Activated CD4-positive, alpha-beta memory T cell treated with anti-CD3 and anti-CD28 coated beads, Interleukin-2, amount 10 ng/mL, durations not matched to agents 7 days and 5 days (primary cell): ENCODE results near the gene CCDC110. TPM values are rescaled to one million over a fixed set of nuclear protein-coding genes. Genes with fewer than 3 reads are reported as not detected.
"Not testable (repeated sequence)": the region's sequence is repeated elsewhere in the genome, so short reads cannot be mapped to it uniquely, and the experiment has no call there.

ENCODE experiments used
- CTCF ChIA-PET: fragments of 350-600 bp; sonication (Branson Sonifier 250); formaldehyde crosslinking; loops from one replicate; lab custom pipeline; 2021; ENCODE audit warnings: antibody characterized with exemption, inconsistent platforms; lab: Charles Lee
- POLR2A ChIA-PET: fragments of 350-600 bp; sonication (Branson Sonifier 250); formaldehyde crosslinking; loops from one replicate; lab custom pipeline; 2021; ENCODE audit warnings: antibody characterized with exemption; lab: Charles Lee
- DNase-seq: peaks from one replicate; pipeline ENCODE4 v3.0.0-alpha.2; 2020
- H3K27ac Mint-ChIP-seq: one replicate; pipeline ENCODE4 v1.8.0; 2021; ENCODE audit warnings: mild to moderate bottlenecking, mixed read lengths
- H3K27me3 Mint-ChIP-seq: one replicate; pipeline ENCODE4 v1.8.0; 2021; ENCODE audit warnings: mixed read lengths
- H3K36me3 Mint-ChIP-seq: one replicate; pipeline ENCODE4 v1.8.0; 2021; ENCODE audit warnings: low read depth, mixed read lengths
- H3K4me1 Mint-ChIP-seq: one replicate; pipeline ENCODE4 v1.8.0; 2021; ENCODE audit warnings: mixed read lengths
- H3K4me3 Mint-ChIP-seq: one replicate; pipeline ENCODE4 v1.8.0; 2021; ENCODE audit warnings: mild to moderate bottlenecking, mixed read lengths
- H3K9me3 Mint-ChIP-seq: one replicate; pipeline ENCODE4 v1.8.0; 2021; ENCODE audit warnings: mixed read lengths
- total RNA-seq, 2 experiments: library from RNA; stranded (reverse); gene quantifications; one replicate each; pipeline ENCODE4 v1.2.3, GENCODE V29; 2021

CCDC110 gene
- not detected for total RNA-seq

GRCh38 chr4:185471235-185472102 is at the start of gene CCDC110:
CCDC110 (minus strand) TSS chr4:185471733; CDS start chr4:185471683, 50 bp downstream.
- peaks cover 6% of the 10 kb centered on the region for H3K4me1 Mint-ChIP-seq
- peak; percentile 92 for DNase-seq
- H3K36me3 Mint-ChIP-seq, result no peaks in the 10 kb centered on the region
- POLR2A ChIA-PET, result no interaction called here
- CTCF ChIA-PET, result interaction anchor here (1.9 kb wide), 1 partner anchor 126 kb away, joined by 6 read pairs; no protein-coding TSS in a partner anchor
- no peak within 1 kb of the TSS for H3K27ac Mint-ChIP-seq
- peaks cover 54% of the 10 kb centered on the region for H3K27me3 Mint-ChIP-seq
- H3K4me3 Mint-ChIP-seq, result peak within 1 kb of the TSS; percentile 75
- no peaks in the 10 kb centered on the region for H3K9me3 Mint-ChIP-seq

GRCh38 chr4:185520119-185520518 is 48.6 kb upstream of the CCDC110 start:
- no peak overlapping the region for H3K27ac Mint-ChIP-seq
- H3K36me3 Mint-ChIP-seq, result no peaks in the 10 kb centered on the region
- H3K4me3 Mint-ChIP-seq, result no peak overlapping the region
- POLR2A ChIA-PET, result no interaction called here
- DNase-seq, result no peak
- no peaks in the 10 kb centered on the region for H3K4me1 Mint-ChIP-seq
- CTCF ChIA-PET, result no interaction called here
- H3K9me3 Mint-ChIP-seq, result no peaks in the 10 kb centered on the region
- H3K27me3 Mint-ChIP-seq, result peaks cover 33% of the 10 kb centered on the region

- H3K4me1 Mint-ChIP-seq, result peaks cover 7% of the 10 kb centered on the region
- peaks cover 40% of the 10 kb centered on the region for H3K27me3 Mint-ChIP-seq
- H3K9me3 Mint-ChIP-seq, result no peaks in the 10 kb centered on the region
- H3K27ac Mint-ChIP-seq, result no peak overlapping the region
- POLR2A ChIA-PET, result no interaction called here
- DNase-seq, result no peak
- H3K36me3 Mint-ChIP-seq, result no peaks in the 10 kb centered on the region
- CTCF ChIA-PET, result no interaction called here
- no peak overlapping the region for H3K4me3 Mint-ChIP-seq
Observed at GRCh38 chr4:185518494-185518893, 47.0 kb upstream of the CCDC110 start.

GRCh38 chr4:185518069-185518468 is 46.5 kb upstream of the CCDC110 start:
- CTCF ChIA-PET, result no interaction called here
- POLR2A ChIA-PET, result no interaction called here
- no peak for DNase-seq
- H3K27ac Mint-ChIP-seq, result no peak overlapping the region
- no peaks in the 10 kb centered on the region for H3K9me3 Mint-ChIP-seq
- H3K4me3 Mint-ChIP-seq, result no peak overlapping the region
- peaks cover 42% of the 10 kb centered on the region for H3K27me3 Mint-ChIP-seq
- H3K36me3 Mint-ChIP-seq, result no peaks in the 10 kb centered on the region
- H3K4me1 Mint-ChIP-seq, result peaks cover 10% of the 10 kb centered on the region

- no peak for DNase-seq
- no peak overlapping the region for H3K4me3 Mint-ChIP-seq
- no peaks in the 10 kb centered on the region for H3K9me3 Mint-ChIP-seq
- peaks cover 14% of the 10 kb centered on the region for H3K4me1 Mint-ChIP-seq
- POLR2A ChIA-PET, result no interaction called here
- no peak overlapping the region for H3K27ac Mint-ChIP-seq
- CTCF ChIA-PET, result no interaction called here
- no peaks in the 10 kb centered on the region for H3K36me3 Mint-ChIP-seq
- peaks cover 60% of the 10 kb centered on the region for H3K27me3 Mint-ChIP-seq
Observed at GRCh38 chr4:185515248-185515647, 43.7 kb upstream of the CCDC110 start.

GRCh38 chr4:185514182-185514697 is 42.7 kb upstream of the CCDC110 start:
- Mint-ChIP-seq H3K4me3 (no peak overlapping the region), H3K27ac (no peak overlapping the region), H3K4me1 (peaks cover 14% of the 10 kb centered on the region), H3K36me3 (no peaks in the 10 kb centered on the region), H3K9me3 (no peaks in the 10 kb centered on the region), H3K27me3 (peaks cover 65% of the 10 kb centered on the region)
- ChIA-PET CTCF (interaction anchor here (1.1 kb wide), 1 partner anchor 84 kb away, joined by 3 read pairs; no protein-coding TSS in a partner anchor), POLR2A (no interaction called here)
- DNase-seq, result no peak

GRCh38 chr4:185513489-185514181 is 42.1 kb upstream of the CCDC110 start:
- peaks cover 14% of the 10 kb centered on the region for H3K4me1 Mint-ChIP-seq
- H3K27me3 Mint-ChIP-seq, result peaks cover 65% of the 10 kb centered on the region
- H3K9me3 Mint-ChIP-seq, result no peaks in the 10 kb centered on the region
- CTCF ChIA-PET, result interaction anchor here (1.1 kb wide), 1 partner anchor 85 kb away, joined by 3 read pairs; no protein-coding TSS in a partner anchor
- no peak for DNase-seq
- no peak overlapping the region for H3K27ac Mint-ChIP-seq
- POLR2A ChIA-PET, result no interaction called here
- H3K36me3 Mint-ChIP-seq, result no peaks in the 10 kb centered on the region
- no peak overlapping the region for H3K4me3 Mint-ChIP-seq

- Mint-ChIP-seq H3K27ac (no peak overlapping the region), H3K4me1 (peaks cover 14% of the 10 kb centered on the region), H3K36me3 (no peaks in the 10 kb centered on the region), H3K4me3 (no peak overlapping the region), H3K27me3 (peaks cover 71% of the 10 kb centered on the region), H3K9me3 (no peaks in the 10 kb centered on the region)
- no peak for DNase-seq
- ChIA-PET CTCF (interaction anchor here (0.6 kb wide), 1 partner anchor 1076 kb away, joined by 5 read pairs; no protein-coding TSS in a partner anchor), POLR2A (no interaction called here)
Observed at GRCh38 chr4:185512516-185512915, 41.0 kb upstream of the CCDC110 start.

GRCh38 chr4:185511243-185511642 is 39.7 kb upstream of the CCDC110 start:
- CTCF ChIA-PET, result interaction anchor here (0.7 kb wide), 1 partner anchor 82 kb away, joined by 3 read pairs; no protein-coding TSS in a partner anchor
- DNase-seq, H3K27ac Mint-ChIP-seq, H3K4me3 Mint-ChIP-seq, H3K9me3 Mint-ChIP-seq, H3K36me3 Mint-ChIP-seq, POLR2A ChIA-PET: not testable (repeated sequence)
- peaks cover 14% of the 10 kb centered on the region for H3K4me1 Mint-ChIP-seq
- peaks cover 63% of the 10 kb centered on the region for H3K27me3 Mint-ChIP-seq

GRCh38 chr4:185510806-185511205 is 39.3 kb upstream of the CCDC110 start:
- peaks cover 65% of the 10 kb centered on the region for H3K27me3 Mint-ChIP-seq
- H3K27ac Mint-ChIP-seq, result no peak overlapping the region
- no peak for DNase-seq
- no peak overlapping the region for H3K4me3 Mint-ChIP-seq
- peaks cover 14% of the 10 kb centered on the region for H3K4me1 Mint-ChIP-seq
- CTCF ChIA-PET, result interaction anchor here (0.7 kb wide), 1 partner anchor 81 kb away, joined by 3 read pairs; no protein-coding TSS in a partner anchor
- POLR2A ChIA-PET, result no interaction called here
- no peaks in the 10 kb centered on the region for H3K36me3 Mint-ChIP-seq
- H3K9me3 Mint-ChIP-seq, result no peaks in the 10 kb centered on the region

- ChIA-PET CTCF (no interaction called here), POLR2A (no interaction called here)
- H3K9me3 Mint-ChIP-seq, result no peaks in the 10 kb centered on the region
- no peak overlapping the region for H3K4me3 Mint-ChIP-seq
- H3K27me3 Mint-ChIP-seq, result peaks cover 53% of the 10 kb centered on the region
- peaks cover 5% of the 10 kb centered on the region for H3K4me1 Mint-ChIP-seq
- no peaks in the 10 kb centered on the region for H3K36me3 Mint-ChIP-seq
- DNase-seq, result no peak
- H3K27ac Mint-ChIP-seq, result no peak overlapping the region
Observed at GRCh38 chr4:185508181-185508580, 36.6 kb upstream of the CCDC110 start.

GRCh38 chr4:185506422-185506821 is 34.9 kb upstream of the CCDC110 start:
- no peak for DNase-seq
- Mint-ChIP-seq H3K27me3 (peaks cover 38% of the 10 kb centered on the region), H3K4me3 (no peak overlapping the region), H3K4me1 (no peaks in the 10 kb centered on the region), H3K9me3 (no peaks in the 10 kb centered on the region), H3K27ac (no peak overlapping the region), H3K36me3 (no peaks in the 10 kb centered on the region)
- POLR2A ChIA-PET, result no interaction called here
- CTCF ChIA-PET, result no interaction called here
